Osteocyte (in vitro differentiated cells): ENCODE results near the gene ETNPPL. TPM values are rescaled to one million over a fixed set of nuclear protein-coding genes. Genes with fewer than 3 reads are reported as not detected.

Source experiments
- DNase-seq: peaks from one replicate; pipeline ENCODE4 v3.0.0; 2021; ENCODE audit warnings: mixed read lengths; ENCODE audit not compliant: unreplicated experiment; ENCODE audit errors: extremely low spot score
- H3K27ac Mint-ChIP-seq: one replicate; pipeline ENCODE4 v1.8.0; 2021; ENCODE audit warnings: mild to moderate bottlenecking, mixed read lengths; ENCODE audit not compliant: unreplicated experiment
- H3K27me3 Mint-ChIP-seq: one replicate; pipeline ENCODE4 v1.8.0; 2021; ENCODE audit warnings: mixed read lengths; ENCODE audit not compliant: unreplicated experiment
- H3K36me3 Mint-ChIP-seq: one replicate; pipeline ENCODE4 v1.8.0; 2021; ENCODE audit warnings: mixed read lengths; ENCODE audit not compliant: unreplicated experiment
- H3K4me1 Mint-ChIP-seq: one replicate; pipeline ENCODE4 v1.8.0; 2021; ENCODE audit warnings: mixed read lengths; ENCODE audit not compliant: unreplicated experiment
- H3K4me3 Mint-ChIP-seq: one replicate; pipeline ENCODE4 v1.8.0; 2021; ENCODE audit warnings: mild to moderate bottlenecking, moderate library complexity, mixed read lengths; ENCODE audit not compliant: unreplicated experiment
- H3K9me3 Mint-ChIP-seq: one replicate; pipeline ENCODE4 v1.8.0; 2021; ENCODE audit warnings: mixed read lengths; ENCODE audit not compliant: unreplicated experiment
- total RNA-seq: library from RNA; stranded (reverse); gene quantifications from 2 replicates; pipeline ENCODE4 v1.2.1, GENCODE V29; 2021
- TF ChIP-seq, protein P1 (sequence below): fragments of 200-600 bp; sonication (generic); IDR thresholded peaks from 2 replicates; pipeline ENCODE4 v1.5.0; 2021; ENCODE audit warnings: antibody characterized with exemption, mild to moderate bottlenecking, moderate library complexity

Gene ETNPPL
- total RNA-seq, 1 donor from 2014 or later, result not detected

GRCh38 chr4:108799306-108799705, 36.5 kb upstream of the ETNPPL start:
- Mint-ChIP-seq H3K9me3 (no peaks in the 10 kb centered on the region), H3K4me3 (no peak overlapping the region), H3K27ac (no peak overlapping the region), H3K4me1 (peaks cover 4% of the 10 kb centered on the region), H3K27me3 (no peaks in the 10 kb centered on the region), H3K36me3 (no peaks in the 10 kb centered on the region)
- TF ChIP-seq, protein P1, sequence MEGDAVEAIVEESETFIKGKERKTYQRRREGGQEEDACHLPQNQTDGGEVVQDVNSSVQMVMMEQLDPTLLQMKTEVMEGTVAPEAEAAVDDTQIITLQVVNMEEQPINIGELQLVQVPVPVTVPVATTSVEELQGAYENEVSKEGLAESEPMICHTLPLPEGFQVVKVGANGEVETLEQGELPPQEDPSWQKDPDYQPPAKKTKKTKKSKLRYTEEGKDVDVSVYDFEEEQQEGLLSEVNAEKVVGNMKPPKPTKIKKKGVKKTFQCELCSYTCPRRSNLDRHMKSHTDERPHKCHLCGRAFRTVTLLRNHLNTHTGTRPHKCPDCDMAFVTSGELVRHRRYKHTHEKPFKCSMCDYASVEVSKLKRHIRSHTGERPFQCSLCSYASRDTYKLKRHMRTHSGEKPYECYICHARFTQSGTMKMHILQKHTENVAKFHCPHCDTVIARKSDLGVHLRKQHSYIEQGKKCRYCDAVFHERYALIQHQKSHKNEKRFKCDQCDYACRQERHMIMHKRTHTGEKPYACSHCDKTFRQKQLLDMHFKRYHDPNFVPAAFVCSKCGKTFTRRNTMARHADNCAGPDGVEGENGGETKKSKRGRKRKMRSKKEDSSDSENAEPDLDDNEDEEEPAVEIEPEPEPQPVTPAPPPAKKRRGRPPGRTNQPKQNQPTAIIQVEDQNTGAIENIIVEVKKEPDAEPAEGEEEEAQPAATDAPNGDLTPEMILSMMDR, result no peak
- no peak for DNase-seq

- H3K27me3 Mint-ChIP-seq, result no peaks in the 10 kb centered on the region
- H3K9me3 Mint-ChIP-seq, result no peaks in the 10 kb centered on the region
- peaks cover 4% of the 10 kb centered on the region for H3K4me1 Mint-ChIP-seq
- TF ChIP-seq, protein P1, result no peak
- no peaks in the 10 kb centered on the region for H3K36me3 Mint-ChIP-seq
- no peak overlapping the region for H3K4me3 Mint-ChIP-seq
- DNase-seq, result no peak
- H3K27ac Mint-ChIP-seq, result no peak overlapping the region
Measured at GRCh38 chr4:108796173-108796572, 33.3 kb upstream of the ETNPPL start.

- H3K9me3 Mint-ChIP-seq, result no peaks in the 10 kb centered on the region
- no peaks in the 10 kb centered on the region for H3K27me3 Mint-ChIP-seq
- H3K27ac Mint-ChIP-seq, result no peak overlapping the region
- H3K36me3 Mint-ChIP-seq, result no peaks in the 10 kb centered on the region
- H3K4me3 Mint-ChIP-seq, result no peak overlapping the region
- DNase-seq, result no peak
- peaks cover 4% of the 10 kb centered on the region for H3K4me1 Mint-ChIP-seq
- TF ChIP-seq, protein P1, result no peak
Measured at GRCh38 chr4:108795733-108796132, 32.9 kb upstream of the ETNPPL start.

GRCh38 chr4:108794136-108794535, 31.3 kb upstream of the ETNPPL start:
- TF ChIP-seq, protein P1, result no peak
- H3K36me3 Mint-ChIP-seq, result no peaks in the 10 kb centered on the region
- H3K4me3 Mint-ChIP-seq, result no peak overlapping the region
- no peak for DNase-seq
- peaks cover 4% of the 10 kb centered on the region for H3K4me1 Mint-ChIP-seq
- no peak overlapping the region for H3K27ac Mint-ChIP-seq
- H3K9me3 Mint-ChIP-seq, result no peaks in the 10 kb centered on the region
- no peaks in the 10 kb centered on the region for H3K27me3 Mint-ChIP-seq

DNA sequence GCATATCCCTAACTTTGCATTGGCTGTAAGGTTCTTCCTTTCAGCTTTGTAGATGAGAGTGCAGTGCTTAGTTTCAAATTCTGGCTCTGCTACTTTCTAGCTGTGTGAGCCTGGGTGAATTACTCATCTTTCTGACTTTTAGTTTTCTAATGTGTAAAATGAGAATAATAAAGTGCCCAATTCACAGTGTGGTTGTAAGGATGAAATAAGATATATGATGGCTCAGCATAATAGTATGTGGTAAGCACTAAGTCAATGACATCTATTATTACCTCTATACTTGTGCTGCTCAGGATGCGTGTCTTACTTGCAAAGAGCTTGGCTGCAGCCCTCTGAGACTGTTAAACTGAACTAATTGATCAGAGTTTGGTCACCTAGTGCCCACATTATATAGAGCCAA, 30.6 kb upstream of the ETNPPL start:
- Mint-ChIP-seq H3K27ac (no peak overlapping the region), H3K9me3 (no peaks in the 10 kb centered on the region), H3K27me3 (no peaks in the 10 kb centered on the region), H3K4me1 (peaks cover 4% of the 10 kb centered on the region), H3K36me3 (no peaks in the 10 kb centered on the region), H3K4me3 (no peak overlapping the region)
- no peak for DNase-seq
- TF ChIP-seq, protein P1, result no peak
